ENCODE measurements around the gene SLC31A2. TPM values are rescaled to one million over a fixed set of nuclear protein-coding genes. Genes with fewer than 3 reads are reported as not detected.

Gene SLC31A2
- total and polyA plus RNA-seq, 2 experiments from 2014 or later = 1.8 to 3.8 TPM

DNA sequence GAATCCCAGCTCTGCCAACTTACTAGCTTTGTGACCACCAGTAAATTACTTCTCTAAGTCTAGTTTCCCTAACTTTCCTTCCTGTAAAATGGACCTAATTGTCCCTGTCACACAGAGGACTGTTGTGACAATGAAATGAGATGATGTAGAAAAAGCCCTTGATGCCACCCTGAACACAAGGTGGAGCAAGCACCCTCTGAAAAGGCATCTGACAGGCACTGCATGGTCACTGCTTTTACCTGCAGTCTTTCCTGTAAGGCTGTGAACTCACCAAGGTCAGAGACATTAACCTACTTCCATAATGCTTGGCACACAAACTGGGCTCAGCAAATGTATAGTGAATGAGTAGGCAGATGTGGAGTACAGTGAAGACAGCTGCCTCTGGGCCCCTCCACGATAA lies 6.1 kb downstream of the SLC31A2 start:
- Histone ChIP-seq H3K4me1 (ENCODE audit: insufficient read depth) (peaks cover 21% of the 10 kb centered on the region), H3K27ac (ENCODE audit: low read depth) (no peak overlapping the region), H2AFZ (no peak overlapping the region), H3K9me2 (ENCODE audit: insufficient read depth) (no peaks in the 10 kb centered on the region; the same call in 1 of the 2 replicates), H3K79me2 (replicated peaks; ENCODE audit: insufficient read depth) (no peaks in the 10 kb centered on the region), H3K4me2 (no peak overlapping the region), H4K20me1 (replicated peaks; ENCODE audit: insufficient read depth) (no peaks in the 10 kb centered on the region), H3K36me3 (ENCODE audit: insufficient read depth) (no peaks in the 10 kb centered on the region; the same call in 1 of the 2 replicates), H3K27me3 (ENCODE audit: insufficient read depth) (peaks cover 8% of the 10 kb centered on the region), H3F3A (replicated peaks; ENCODE audit: low read depth) (no peaks in the 10 kb centered on the region), H3K4me3 (no peak overlapping the region)
- Mint-ChIP-seq H3K27ac (no peak overlapping the region), H3K9me3 (no peaks in the 10 kb centered on the region), H3K4me3 (no peak overlapping the region), H3K4me1 (peaks cover 46% of the 10 kb centered on the region), H3K36me3 (ENCODE audit: low read depth) (peaks cover under 1% of the 10 kb centered on the region; the same call in 2 of the 3 replicates), H3K27me3 (ENCODE audit: insufficient read depth, low read depth, poor library complexity) (peaks cover 8% of the 10 kb centered on the region)
- TF ChIP-seq, protein P1, sequence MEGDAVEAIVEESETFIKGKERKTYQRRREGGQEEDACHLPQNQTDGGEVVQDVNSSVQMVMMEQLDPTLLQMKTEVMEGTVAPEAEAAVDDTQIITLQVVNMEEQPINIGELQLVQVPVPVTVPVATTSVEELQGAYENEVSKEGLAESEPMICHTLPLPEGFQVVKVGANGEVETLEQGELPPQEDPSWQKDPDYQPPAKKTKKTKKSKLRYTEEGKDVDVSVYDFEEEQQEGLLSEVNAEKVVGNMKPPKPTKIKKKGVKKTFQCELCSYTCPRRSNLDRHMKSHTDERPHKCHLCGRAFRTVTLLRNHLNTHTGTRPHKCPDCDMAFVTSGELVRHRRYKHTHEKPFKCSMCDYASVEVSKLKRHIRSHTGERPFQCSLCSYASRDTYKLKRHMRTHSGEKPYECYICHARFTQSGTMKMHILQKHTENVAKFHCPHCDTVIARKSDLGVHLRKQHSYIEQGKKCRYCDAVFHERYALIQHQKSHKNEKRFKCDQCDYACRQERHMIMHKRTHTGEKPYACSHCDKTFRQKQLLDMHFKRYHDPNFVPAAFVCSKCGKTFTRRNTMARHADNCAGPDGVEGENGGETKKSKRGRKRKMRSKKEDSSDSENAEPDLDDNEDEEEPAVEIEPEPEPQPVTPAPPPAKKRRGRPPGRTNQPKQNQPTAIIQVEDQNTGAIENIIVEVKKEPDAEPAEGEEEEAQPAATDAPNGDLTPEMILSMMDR (conservative IDR thresholded peaks at IDR 0.05; ENCODE audit: low read depth in 2 of 2) = peak in 1 of 2 experiments; percentile 55; a peak in 2 of 4 replicates
- no peak for TF ChIP-seq POLR2AphosphoS5 (IDR thresholded peaks at IDR 0.05; ENCODE audit: low read depth)
- DNase-seq (ENCODE audit: low spot score) = no peak
- no peak for ATAC-seq

DNA sequence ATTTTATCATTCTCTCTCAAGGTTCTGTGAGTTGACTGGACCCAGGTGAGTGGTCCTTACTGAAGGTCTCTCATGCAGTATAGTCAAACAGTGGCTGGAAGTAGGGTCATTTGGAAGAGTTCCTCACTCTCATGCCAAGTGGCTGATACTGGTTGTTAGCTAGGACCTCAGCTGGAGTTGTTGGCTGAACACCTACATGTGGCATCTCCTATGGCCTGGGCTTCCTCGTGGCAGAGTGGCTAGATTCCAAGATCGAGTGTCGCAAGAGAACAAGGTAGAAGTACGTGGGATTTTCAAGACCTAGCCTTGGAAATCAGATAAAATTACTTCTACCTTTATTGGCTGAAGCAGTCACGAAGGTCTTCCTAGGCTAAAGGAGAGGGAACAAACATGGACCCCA lies 7.6 kb downstream of the SLC31A2 start:
- no peak overlapping the region for H3K27ac ChIP-seq (ENCODE audit: low read depth)
- H3K4me3 Mint-ChIP-seq = no peak overlapping the region
- H3K9me3 Mint-ChIP-seq = no peaks in the 10 kb centered on the region
- no peak for ATAC-seq
- H3K9me2 ChIP-seq (ENCODE audit: insufficient read depth) = no peaks in the 10 kb centered on the region; the same call in 1 of the 2 replicates
- no peaks in the 10 kb centered on the region for H3K79me2 ChIP-seq (replicated peaks; ENCODE audit: insufficient read depth)
- H3K36me3 ChIP-seq (ENCODE audit: insufficient read depth) = peaks cover 3% of the 10 kb centered on the region; the same call in 1 of the 2 replicates
- H3K4me3 ChIP-seq = no peak overlapping the region
- no peak overlapping the region for H2AFZ ChIP-seq
- no peaks in the 10 kb centered on the region for H3F3A ChIP-seq (replicated peaks; ENCODE audit: low read depth)
- peaks cover 42% of the 10 kb centered on the region for H3K4me1 Mint-ChIP-seq
- peaks cover 4% of the 10 kb centered on the region; the same call in 2 of the 3 replicates for H3K36me3 Mint-ChIP-seq (ENCODE audit: low read depth)
- no peak overlapping the region for H3K4me2 ChIP-seq
- H3K27ac Mint-ChIP-seq = no peak overlapping the region
- TF ChIP-seq NANOG (IDR thresholded peaks at IDR 0.05; ENCODE audit: borderline replicate concordance) = no peak
- no peak for DNase-seq (ENCODE audit: low spot score)
- peaks cover 2% of the 10 kb centered on the region for H3K27me3 Mint-ChIP-seq (ENCODE audit: insufficient read depth, low read depth, poor library complexity)
- H3K27me3 ChIP-seq (ENCODE audit: insufficient read depth) = no peaks in the 10 kb centered on the region
- H4K20me1 ChIP-seq (replicated peaks; ENCODE audit: insufficient read depth) = no peaks in the 10 kb centered on the region; the same call in 1 of the 2 replicates
- peaks cover 21% of the 10 kb centered on the region for H3K4me1 ChIP-seq (ENCODE audit: insufficient read depth)

GRCh38 chr9:113160571-113160970 lies 9.8 kb downstream of the SLC31A2 start:
- no peak overlapping the region for H2AFZ ChIP-seq
- H4K20me1 ChIP-seq (replicated peaks; ENCODE audit: insufficient read depth) = no peaks in the 10 kb centered on the region; the same call in none of the 2 replicates
- no peak overlapping the region for H3K27ac Mint-ChIP-seq
- no peaks in the 10 kb centered on the region for H3K79me2 ChIP-seq (replicated peaks; ENCODE audit: insufficient read depth)
- peaks cover 21% of the 10 kb centered on the region for H3K4me1 ChIP-seq (ENCODE audit: insufficient read depth)
- peak; percentile 92 for ATAC-seq
- no peak overlapping the region for H3K27ac ChIP-seq (ENCODE audit: low read depth)
- peaks cover 6% of the 10 kb centered on the region; the same call in 2 of the 3 replicates for H3K36me3 Mint-ChIP-seq (ENCODE audit: low read depth)
- TF ChIP-seq, protein P1 (conservative IDR thresholded peaks at IDR 0.05; ENCODE audit: low read depth in 2 of 2) = no peak
- peak; percentile 68; the same call in 1 of the 2 replicates for TF ChIP-seq NANOG (IDR thresholded peaks at IDR 0.05; ENCODE audit: borderline replicate concordance)
- H3K36me3 ChIP-seq (ENCODE audit: insufficient read depth) = peaks cover 3% of the 10 kb centered on the region; the same call in 1 of the 2 replicates
- H3K27me3 ChIP-seq (ENCODE audit: insufficient read depth) = no peaks in the 10 kb centered on the region
- peak overlapping the region; percentile 50 for H3K4me3 Mint-ChIP-seq
- H3K4me2 ChIP-seq = peak overlapping the region; percentile 40
- H3K4me3 ChIP-seq = peak overlapping the region; percentile 4
- H3K9me3 Mint-ChIP-seq = no peaks in the 10 kb centered on the region
- DNase-seq (ENCODE audit: low spot score) = peak; percentile 79
- H3K9me2 ChIP-seq (ENCODE audit: insufficient read depth) = no peaks in the 10 kb centered on the region; the same call in 1 of the 2 replicates
- H3K27me3 Mint-ChIP-seq (ENCODE audit: insufficient read depth, low read depth, poor library complexity) = peaks cover 2% of the 10 kb centered on the region
- no peaks in the 10 kb centered on the region for H3F3A ChIP-seq (replicated peaks; ENCODE audit: low read depth)
- H3K4me1 Mint-ChIP-seq = peaks cover 39% of the 10 kb centered on the region
